ENCODE measurements around the gene ANGPTL8.

DNA sequence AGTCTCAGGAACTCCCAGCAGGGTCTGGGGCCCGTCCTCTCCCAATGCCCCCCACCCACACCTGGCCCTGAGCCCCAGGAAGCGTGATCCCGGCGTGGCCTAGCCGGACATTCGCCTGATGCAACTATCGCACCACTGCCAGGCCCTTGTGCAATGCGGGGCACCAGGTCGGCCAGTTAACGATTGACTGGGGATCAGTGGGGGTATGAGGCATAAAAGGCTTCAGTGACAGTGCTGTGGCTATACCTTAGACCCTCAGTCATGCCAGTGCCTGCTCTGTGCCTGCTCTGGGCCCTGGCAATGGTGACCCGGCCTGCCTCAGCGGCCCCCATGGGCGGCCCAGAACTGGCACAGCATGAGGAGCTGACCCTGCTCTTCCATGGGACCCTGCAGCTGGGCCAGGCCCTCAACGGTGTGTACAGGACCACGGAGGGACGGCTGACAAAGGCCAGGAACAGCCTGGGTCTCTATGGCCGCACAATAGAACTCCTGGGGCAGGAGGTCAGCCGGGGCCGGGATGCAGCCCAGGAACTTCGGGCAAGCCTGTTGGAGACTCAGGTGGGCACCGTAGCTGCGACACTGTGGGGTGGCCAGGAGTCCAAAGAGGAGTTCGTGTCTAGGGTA, at the start of gene ANGPTL8:
- TF ChIP-seq YY1 (IDR thresholded peaks at IDR 0.05; ENCODE audit: insufficient read depth, insufficient read length), result no peak
- no peak for TF ChIP-seq SUZ12 (IDR thresholded peaks at IDR 0.05; ENCODE audit: extremely low read depth, insufficient read depth, insufficient read length)

Data from NT2/D1 (cell line).